NOMO-1 (cell line): Measurements from ENCODE around the gene RCL1.

Experiments used
- DNase-seq, 2 experiments: peaks; one replicate each; lab custom pipeline; 2025; ENCODE audit not compliant: unreplicated experiment in 2 of 2; lab: John Stamatoyannopoulos, UW

The RCL1 gene

DNA sequence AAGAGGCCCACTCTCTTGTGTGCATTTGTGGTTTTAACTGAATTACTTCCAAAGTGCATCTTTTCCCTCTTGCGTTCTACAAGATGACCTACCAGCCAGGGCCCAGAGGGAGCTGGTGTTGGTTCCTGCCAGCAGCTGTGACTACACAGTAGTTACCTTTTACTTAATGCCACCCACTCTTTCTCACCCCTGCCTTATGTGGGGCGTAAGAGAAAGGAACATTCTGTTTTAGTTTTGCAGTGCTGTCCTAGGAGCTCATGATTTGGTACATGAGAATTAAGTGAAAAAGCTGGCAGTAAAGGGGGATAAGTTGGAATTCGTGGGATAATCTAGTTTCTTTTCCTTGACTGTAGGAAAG lies 45.4 kb downstream of the RCL1 start:
- no peak for DNase-seq

DNA sequence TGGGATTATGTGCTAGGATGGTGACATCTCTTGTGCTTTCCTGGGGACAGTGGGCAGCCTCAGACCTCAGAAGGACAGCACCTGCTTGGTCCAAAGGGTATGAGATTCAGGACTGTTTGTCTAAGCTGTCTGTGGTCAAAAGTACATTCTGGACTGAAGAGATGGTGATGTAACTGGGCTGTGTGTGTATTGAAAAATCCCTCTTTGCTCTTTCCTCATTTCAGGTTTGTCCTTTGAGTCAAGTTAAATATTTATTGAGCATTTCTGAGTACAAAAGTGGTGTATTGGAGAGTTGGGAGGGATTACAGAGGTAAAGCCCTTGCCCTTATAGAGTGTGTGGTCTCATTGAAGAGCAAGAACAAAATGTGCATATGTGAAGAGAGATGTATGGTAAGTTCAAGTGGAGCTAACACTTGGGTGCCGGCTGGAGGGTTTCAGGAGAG lies 46.7 kb downstream of the RCL1 start:
- DNase-seq = no peak

DNA sequence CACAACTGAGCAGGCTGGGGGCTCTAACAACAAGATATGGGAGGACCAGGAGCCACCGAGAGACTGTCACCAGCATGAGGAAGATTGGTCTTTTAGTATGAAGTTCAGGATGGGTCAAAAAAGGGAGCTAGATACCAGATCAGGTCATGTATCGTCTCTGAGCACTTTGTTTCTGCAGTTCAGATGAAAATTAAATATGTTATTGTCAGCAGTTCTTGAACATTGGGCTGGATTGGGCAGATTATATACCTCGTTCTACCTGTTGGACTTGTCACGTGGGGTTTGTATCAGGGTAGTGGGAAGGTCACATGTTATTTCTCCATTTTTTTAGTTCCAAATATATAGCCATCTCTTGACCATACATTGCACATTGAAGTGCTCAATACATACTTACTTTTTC lies 47.3 kb downstream of the RCL1 start:
- no peak for DNase-seq

DNA sequence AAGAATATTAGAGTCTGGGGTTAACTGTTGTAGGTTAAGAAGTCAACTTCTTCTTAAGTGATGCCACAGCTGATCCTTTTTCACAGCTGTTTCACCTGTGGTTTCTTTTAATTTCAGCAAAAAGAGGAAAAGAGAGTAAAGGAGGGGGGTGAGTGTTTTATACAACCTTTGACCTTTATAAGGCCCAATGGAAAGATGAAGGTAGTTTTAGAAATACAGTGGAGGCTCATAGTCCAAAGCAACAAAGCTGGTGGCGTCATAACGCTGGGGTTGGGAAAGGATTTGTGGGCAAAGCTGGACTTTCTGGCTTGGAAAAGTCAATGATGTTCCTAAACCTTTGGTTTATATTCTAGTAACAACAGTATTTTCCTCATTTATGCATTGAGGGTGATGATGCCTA lies 49.5 kb downstream of the RCL1 start:
- DNase-seq = peak in 1 of 2 experiments; percentile 12

DNA sequence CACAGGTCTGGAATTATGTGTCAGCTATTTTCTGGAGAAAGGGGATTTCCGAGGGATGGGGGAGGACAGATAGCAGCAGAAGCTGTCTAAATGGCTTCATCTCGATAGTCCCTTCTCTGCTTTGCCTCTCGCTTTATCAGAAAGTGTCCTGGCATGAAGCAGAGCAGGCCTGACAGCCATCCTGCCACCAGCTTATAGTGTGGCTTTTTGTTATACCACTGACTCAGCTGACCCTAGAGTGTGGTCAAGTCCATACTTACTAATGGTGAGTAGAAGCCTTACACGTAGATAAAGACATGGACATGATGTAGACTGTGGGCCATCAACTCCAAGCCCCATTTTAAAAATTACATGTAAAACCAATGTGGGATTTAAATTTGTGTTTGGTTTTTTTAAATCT lies 50.0 kb downstream of the RCL1 start:
- no peak for DNase-seq

DNA sequence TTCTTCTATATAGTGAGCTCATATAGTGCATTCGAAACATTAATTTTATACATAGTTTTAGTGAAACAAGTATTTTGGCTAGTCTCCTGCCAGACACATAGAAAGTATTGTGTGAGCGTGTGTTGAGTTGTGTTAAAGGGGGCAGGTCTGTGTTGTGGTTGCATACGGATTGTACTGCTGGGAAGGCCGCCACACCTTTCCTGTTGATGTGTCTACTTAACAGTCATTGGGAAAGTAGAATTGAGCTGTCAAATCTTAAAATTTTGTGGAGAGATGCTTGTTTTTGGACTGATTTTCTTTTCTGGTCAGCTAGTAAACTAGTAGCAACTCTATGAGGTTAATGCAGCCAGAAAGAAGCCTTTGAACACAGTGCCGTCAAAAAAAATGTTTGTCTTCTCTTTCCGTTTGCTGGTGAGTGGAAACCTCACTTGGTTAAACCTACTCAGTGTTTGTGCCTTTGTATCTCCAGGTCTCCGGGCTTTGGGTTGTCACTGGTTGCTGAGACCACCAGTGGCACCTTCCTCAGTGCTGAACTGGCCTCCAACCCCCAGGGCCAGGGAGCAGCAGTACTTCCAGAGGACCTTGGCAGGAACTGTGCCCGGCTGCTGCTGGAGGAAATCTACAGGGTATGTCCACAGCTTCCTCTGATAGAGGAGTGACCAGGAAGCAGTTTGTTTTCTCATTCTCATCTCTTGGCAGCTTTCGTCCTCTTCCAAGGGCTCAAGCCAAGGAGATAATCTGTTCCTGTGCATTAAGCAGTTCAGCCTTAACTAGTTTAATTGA lies 51.5 kb downstream of the RCL1 start:
- no peak for DNase-seq

DNA sequence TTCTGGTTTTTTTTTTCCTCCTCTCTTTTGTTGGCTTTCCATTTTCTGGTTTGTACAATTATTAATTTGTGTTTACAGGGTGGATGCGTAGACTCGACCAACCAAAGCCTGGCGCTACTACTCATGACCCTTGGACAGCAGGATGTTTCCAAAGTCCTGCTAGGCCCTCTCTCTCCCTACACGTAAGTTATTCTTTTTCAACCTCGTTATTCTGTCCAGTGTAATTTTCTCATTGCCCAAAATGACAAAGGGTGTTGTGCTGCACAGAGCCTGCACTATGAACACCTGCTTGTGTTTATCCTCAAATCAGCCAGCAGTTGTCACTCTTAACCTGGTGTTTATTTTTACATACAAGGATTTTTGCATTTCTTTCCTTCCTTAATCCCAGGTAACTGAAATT lies 56.6 kb downstream of the RCL1 start:
- DNase-seq = no peak

DNA sequence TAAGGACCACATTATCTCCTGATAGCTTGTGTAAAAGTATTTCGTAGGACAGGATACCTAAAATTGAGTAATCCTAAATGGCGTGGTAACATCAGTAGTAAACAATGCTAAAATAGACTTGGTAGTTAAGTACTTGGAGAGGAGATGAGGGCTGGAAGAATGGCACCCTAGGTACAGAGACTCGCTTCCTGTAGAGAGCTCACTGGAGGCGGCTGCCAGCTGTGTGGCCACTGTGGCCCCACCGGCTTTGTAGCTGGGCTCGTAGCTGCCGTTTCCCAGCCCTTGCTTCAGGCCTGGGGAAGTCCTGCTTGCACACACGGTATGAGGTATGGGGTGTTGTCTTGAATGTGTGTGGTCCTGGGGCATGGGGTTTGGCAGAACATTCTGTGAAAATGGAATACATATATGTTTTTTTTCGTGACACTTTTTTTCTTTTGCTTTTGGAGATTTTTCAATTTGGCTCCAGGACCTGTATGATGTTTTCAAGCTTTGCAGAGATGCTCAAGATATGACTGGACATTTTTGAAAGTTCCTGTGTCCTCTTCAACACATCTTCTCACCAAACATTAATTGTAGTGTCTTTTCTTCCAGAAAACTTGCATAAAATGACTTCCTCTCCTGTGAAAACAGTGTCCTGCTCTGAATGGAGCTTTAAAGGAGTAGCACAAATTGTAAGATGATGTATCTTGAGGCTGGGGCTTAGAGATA lies 58.0 kb downstream of the RCL1 start:
- no peak for DNase-seq

DNA sequence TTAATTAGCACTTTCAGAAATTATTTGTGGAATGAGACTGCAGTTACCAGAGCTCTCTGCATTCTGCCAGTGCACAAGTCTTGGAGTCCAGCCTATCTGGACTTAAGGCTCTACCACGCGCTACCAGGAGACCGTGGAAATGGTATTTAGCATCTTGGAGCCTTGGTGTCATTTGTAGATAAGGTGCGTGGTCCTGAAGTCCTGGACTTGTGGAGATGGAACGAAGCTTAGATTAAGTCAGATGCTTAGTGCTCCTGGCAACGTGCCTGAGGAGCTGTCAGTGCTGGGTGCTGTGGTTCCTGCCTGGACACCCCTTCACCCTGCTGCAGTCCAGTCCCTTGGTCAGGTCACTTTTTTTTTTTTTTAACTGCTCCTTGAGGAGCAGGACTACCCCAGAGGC lies 59.7 kb downstream of the RCL1 start:
- no peak for DNase-seq

DNA sequence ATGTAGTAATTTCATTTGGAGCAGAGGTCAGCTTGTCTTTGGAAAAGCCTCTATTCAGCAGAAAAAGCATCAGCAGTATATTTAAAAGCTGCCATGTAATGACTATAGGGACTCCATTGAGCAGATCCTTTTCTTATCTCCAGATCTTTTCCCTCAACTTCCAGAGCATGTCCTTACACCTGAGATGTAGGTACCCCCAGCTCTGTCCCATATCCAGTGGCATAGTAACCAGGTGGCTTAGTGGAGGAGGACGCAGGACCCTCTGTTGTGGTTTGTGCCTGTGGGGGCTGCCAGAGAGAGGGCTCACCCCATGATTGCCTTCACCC lies 61.5 kb downstream of the RCL1 start:
- no peak for DNase-seq

DNA sequence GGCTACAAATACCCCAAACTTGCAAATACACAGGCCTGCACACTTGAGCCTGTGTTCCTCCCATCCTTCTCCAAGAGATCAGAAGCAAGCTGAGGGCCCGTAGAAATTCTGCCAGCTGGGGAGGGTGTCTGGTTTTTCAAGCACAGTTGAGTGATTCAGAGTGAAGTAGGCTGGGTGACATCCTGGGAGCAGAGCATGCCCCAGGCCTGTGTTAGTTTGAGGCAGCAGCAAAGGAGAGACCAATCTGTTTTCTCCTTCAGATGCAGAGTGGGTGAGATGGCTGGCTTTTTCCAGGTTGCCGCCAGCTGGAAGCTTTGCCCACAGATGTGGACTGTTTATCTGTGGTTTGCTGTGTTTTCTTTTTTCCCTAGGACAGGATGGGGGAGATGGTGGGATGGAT lies 63.1 kb downstream of the RCL1 start:
- DNase-seq = no peak

DNA sequence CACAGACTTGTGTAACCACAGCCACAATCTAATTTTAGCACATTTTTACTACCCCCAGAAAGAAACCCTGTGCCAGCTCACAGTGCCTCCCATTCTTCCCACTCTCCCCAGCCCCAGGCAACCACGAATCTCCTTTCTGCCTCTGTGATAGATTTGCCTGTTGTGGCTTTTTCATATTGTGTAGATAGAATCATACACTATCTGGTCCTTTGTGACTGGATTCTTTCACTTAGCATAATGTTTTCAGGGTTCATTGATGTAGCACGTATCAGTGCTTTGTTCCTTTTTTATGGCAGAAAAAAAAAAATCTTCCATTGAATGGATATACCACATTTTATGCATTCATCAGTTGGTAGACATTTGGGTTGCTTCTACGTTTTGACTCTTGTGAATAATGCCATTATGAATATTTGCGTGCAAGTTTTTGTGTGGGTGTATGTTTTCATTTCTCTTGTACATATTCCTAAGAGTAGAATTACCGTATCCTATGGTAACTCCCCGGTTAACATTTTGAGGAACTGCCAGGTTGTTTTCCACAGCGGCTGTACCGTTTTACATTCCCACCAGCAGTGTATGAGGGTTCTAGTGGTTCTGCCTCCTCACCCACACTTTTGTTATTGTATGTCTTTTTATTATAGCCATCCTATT lies 64.5 kb downstream of the RCL1 start:
- DNase-seq = no peak

DNA sequence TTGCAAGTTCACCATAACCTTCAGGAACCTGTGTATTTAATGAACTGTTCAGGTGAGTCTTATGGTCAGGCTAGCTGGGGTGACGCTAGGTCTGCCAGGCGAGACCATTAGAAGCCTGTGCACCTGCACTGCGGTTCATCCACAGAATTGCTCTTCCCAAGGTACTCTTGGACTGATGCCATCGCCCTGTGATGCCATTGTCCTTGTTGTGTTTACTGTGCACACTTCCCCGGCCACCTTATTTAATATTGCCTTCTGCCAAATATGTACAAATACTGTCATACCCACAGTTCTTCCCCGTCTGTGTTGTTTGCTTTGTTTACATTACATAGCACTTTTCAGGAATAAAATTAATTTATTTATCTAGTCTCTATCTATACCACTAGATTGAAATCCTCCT lies 66.3 kb downstream of the RCL1 start:
- no peak for DNase-seq

DNA sequence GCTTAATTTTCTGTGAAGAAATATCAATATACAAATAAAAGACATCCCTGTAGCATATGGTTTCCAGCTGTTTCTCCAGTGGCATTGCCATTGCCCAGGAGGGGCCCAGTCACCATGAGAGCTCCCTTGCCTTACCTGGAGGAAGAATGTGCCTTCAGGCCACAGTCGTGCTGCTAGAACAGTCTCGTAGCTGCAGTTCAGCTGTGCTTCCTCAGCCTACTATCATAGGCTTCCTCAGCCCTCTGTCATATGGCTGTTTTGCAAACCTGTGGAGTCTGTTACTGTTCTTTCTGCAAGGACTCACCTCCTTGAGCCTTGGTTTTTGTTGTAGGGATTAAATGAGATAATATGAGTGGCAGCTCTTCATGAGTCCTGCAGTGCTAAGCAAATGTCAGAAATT lies 67.6 kb downstream of the RCL1 start:
- DNase-seq = no peak

DNA sequence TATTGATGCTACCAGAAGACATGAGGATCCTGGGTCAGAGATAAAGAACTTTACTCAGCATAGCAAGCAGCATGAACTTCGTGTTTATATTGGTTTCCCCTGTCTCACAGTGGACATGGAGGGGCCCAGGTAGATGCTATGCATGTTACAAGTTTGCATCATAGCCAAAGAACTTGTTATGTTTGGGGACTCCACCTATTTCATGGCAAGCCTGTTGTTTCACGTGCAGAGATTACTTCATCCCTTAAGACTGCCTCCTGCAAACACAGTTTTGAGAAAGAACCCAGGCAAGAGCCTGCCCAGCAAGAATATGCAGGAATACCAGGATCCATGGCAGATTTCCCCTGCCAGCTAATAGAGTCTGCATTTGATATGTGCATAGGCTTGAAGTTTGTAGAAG lies 68.4 kb downstream of the RCL1 start:
- no peak for DNase-seq

DNA sequence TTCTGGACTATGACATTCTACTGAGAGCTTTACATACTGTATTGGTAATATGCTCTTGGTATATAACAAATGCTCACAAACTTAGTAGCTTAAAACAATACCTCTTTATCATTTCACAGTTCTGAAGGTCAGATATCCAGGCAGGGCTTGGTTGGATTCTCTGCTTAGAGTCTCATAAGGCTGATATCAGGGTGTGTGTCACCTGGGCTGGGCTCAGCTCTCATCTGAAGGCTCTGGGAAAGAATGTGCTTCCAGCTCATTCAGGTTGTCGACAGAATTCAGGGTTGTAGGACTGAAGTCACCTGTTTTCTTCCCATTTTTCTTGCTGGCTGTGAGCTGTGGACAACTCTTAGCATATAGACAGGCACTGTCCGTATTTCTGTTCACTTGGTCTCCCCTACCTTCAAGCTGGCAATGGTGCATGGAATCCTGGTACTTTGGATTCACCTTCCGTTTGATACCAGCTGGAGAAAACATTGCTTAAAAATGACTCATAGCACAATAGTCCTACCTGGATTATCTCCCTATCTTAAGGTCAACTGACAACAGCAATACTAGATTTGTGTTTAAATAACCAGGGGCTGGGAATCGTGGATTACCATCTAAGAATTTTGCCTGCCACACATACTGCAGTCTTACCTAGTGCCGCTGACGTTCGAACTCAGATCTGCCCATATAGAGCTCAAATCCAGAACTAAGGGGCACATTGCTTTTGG lies 69.2 kb downstream of the RCL1 start:
- no peak for DNase-seq

DNA sequence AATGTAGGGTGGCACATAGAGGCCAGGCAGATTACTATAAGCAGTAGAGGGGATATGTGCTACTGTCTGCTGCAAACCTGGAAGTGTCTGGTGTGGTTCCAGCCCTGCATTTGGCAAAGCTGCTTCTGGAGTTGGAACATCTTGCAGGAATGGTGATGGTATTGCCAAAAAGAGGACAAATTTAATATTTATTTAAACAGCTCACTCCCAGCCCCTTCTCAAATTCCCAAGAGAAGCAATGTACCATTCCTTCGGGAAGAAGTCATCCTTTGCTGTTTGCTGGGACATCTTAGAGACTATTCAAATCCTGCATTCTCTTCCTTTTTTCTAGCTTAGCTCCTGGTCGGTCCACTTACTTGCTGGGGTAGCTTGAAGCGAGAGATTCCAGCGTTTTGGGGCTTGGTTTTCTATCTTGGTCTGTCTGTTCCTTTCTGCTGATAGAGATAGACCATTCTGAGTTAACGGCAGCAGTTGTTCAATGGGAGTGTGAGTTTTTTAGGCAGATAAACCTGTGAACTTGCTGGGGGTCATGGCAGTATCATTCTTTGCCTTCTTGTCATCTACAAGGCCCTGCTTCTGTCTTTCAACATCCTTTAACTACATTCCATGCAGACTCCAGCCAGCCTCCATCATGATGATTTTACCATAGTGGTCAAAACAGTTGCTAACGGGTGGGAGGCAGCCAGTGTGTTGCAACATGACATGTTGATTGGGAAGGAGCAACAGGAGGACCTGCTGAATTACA lies 69.9 kb downstream of the RCL1 start:
- DNase-seq = no peak

DNA sequence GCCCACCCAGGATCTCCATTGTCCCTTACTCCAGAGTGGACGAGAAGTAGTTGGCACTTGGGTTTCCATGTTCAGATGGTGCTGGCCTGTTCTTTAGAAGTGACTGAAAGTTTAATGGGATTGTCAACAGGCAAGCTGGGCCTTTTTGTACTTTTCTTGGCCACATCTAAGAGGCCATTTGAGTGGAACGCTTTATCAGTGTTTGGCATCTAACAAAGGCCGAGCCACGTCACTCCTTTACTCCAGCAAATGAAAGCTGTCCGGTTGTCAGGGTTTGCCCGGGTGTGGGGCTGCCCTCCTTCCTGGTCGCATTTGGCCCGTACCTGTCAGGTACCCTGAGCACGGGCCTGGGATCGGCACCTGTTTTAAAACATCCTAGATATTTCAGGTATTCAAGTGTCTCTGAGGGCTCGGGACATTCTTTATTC lies 71.5 kb downstream of the RCL1 start:
- no peak for DNase-seq

DNA sequence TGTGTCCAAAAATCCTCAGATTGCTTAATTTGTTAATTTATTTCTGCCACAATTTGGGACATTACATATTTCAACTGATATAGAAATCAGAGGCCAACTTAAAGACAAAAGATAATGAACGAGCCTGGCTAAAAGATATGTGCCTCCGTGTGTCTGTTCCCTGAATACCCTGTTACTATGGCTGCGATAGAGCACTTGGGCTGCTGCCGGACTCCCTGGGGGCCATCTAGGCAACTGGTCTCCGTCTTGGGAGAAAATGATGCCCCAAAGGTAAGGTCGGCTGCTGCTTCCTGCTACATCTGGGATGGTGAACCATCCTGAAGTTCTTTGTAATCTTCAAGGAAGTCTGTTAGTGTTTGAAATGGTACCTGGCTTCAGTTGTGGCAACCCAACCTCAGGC lies 72.0 kb downstream of the RCL1 start:
- no peak for DNase-seq

DNA sequence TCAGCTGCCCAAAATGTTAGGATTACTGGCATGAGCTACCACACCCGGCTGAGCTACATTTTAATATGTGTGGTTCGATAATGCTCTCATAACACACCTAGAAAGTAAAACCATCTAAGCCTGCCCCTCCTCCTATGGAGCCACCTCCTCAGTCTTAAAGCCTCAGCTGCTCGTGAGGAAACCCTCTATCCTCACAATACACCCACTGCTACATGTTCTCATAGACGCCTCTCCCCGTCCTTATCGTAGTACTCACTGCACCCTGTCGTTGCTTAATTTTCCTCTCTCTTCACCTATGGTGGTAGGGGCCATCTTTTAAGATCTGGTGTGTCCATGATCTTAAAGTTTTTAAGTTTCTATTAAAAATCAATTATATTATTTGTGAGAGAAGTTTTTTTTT lies 72.9 kb downstream of the RCL1 start:
- no peak for DNase-seq
